ENCODE data around the gene CREB5. TPM values are rescaled to one million over a fixed set of nuclear protein-coding genes. Genes with fewer than 3 reads are reported as not detected.

The CREB5 gene
- total RNA-seq, 1 experiment from 2014 or later: 1.3 TPM

- ChIA-PET CTCF (no interaction called here), POLR2A (no interaction called here)
- no peak overlapping the region for H3K27ac Mint-ChIP-seq
- H3K4me3 Mint-ChIP-seq: no peak overlapping the region
- no peaks in the 10 kb centered on the region for H3K36me3 Mint-ChIP-seq
- H3K4me1 Mint-ChIP-seq: peaks cover 17% of the 10 kb centered on the region
- ATAC-seq (peak; percentile 25; the same call in 1 of the 2 replicates), DNase-seq (ENCODE audit: low spot score) (no peak)
- no peaks in the 10 kb centered on the region; the same call in 1 of the 2 replicates for H3K27me3 Mint-ChIP-seq (ENCODE audit: low read depth)
- H3K9me3 Mint-ChIP-seq: 0 out of 2 replicates have a peak, but pooled peaks cover 3% of the 10 kb centered on the region
- no peak for TF ChIP-seq GABPB1 (CRISPR knock-in tag; IDR thresholded peaks at IDR 0.05)
- TF ChIP-seq IRF1 (CRISPR knock-in tag; IDR thresholded peaks at IDR 0.05): no peak
- TF ChIP-seq, protein P1, sequence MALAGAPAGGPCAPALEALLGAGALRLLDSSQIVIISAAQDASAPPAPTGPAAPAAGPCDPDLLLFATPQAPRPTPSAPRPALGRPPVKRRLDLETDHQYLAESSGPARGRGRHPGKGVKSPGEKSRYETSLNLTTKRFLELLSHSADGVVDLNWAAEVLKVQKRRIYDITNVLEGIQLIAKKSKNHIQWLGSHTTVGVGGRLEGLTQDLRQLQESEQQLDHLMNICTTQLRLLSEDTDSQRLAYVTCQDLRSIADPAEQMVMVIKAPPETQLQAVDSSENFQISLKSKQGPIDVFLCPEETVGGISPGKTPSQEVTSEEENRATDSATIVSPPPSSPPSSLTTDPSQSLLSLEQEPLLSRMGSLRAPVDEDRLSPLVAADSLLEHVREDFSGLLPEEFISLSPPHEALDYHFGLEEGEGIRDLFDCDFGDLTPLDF (CRISPR knock-in tag; IDR thresholded peaks at IDR 0.05): no peak
- TF ChIP-seq NFE2L1 (CRISPR knock-in tag; IDR thresholded peaks at IDR 0.05): no peak
- TF ChIP-seq ZNF121 (CRISPR knock-in tag; IDR thresholded peaks at IDR 0.05): no peak
- TF ChIP-seq PREB (CRISPR knock-in tag; IDR thresholded peaks at IDR 0.05; ENCODE audit: borderline replicate concordance): no peak
- TF ChIP-seq EMX1 (CRISPR knock-in tag; IDR thresholded peaks at IDR 0.05): no peak
- TF ChIP-seq CBFB (CRISPR knock-in tag; IDR thresholded peaks at IDR 0.05; ENCODE audit: low read depth): no peak
- TF ChIP-seq, protein P2, sequence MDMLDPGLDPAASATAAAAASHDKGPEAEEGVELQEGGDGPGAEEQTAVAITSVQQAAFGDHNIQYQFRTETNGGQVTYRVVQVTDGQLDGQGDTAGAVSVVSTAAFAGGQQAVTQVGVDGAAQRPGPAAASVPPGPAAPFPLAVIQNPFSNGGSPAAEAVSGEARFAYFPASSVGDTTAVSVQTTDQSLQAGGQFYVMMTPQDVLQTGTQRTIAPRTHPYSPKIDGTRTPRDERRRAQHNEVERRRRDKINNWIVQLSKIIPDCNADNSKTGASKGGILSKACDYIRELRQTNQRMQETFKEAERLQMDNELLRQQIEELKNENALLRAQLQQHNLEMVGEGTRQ (CRISPR knock-in tag; IDR thresholded peaks at IDR 0.05): no peak
- no peak for TF ChIP-seq NFYB (CRISPR knock-in tag; conservative IDR thresholded peaks at IDR 0.05; ENCODE audit: low read depth)
- TF ChIP-seq ESRRA (CRISPR knock-in tag; IDR thresholded peaks at IDR 0.05; ENCODE audit: borderline replicate concordance): no peak
- no peak for TF ChIP-seq KAT7 (CRISPR knock-in tag; IDR thresholded peaks at IDR 0.05; ENCODE audit: borderline replicate concordance)
- TF ChIP-seq, protein P3, sequence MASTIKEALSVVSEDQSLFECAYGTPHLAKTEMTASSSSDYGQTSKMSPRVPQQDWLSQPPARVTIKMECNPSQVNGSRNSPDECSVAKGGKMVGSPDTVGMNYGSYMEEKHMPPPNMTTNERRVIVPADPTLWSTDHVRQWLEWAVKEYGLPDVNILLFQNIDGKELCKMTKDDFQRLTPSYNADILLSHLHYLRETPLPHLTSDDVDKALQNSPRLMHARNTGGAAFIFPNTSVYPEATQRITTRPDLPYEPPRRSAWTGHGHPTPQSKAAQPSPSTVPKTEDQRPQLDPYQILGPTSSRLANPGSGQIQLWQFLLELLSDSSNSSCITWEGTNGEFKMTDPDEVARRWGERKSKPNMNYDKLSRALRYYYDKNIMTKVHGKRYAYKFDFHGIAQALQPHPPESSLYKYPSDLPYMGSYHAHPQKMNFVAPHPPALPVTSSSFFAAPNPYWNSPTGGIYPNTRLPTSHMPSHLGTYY (CRISPR knock-in tag; IDR thresholded peaks at IDR 0.05): no peak
- TF ChIP-seq ZNF396 (CRISPR knock-in tag; IDR thresholded peaks at IDR 0.05; ENCODE audit: borderline replicate concordance): no peak
- no peak for TF ChIP-seq NR1H2 (CRISPR knock-in tag; IDR thresholded peaks at IDR 0.05)
- no peak for TF ChIP-seq TEAD1 (CRISPR knock-in tag; IDR thresholded peaks at IDR 0.05)
- no peak for TF ChIP-seq ZNF671 (CRISPR knock-in tag; IDR thresholded peaks at IDR 0.05)
Measured at GRCh38 chr7:28452681-28453080, 40.4 kb downstream of the CREB5 start.

DNA sequence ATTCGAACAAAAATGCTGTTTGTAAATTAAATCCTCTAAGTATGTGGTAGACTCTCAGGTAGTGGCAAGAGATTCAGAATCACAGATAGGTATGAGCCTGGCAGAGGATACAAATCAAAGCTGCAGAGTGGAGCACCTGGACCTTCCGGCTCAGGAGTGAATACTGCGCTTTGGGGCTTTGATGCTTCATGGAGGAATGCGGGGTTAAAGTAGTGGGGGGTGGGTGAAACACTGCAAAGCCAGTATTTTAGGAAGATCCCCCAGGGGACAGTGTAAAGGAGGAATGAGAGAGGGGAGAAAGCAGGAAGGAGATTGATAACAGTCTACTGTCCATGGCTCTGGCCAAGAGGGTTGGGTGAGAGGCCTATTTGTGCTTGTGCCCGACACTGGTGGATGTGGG is 43.2 kb downstream of the CREB5 start:
- TF ChIP-seq IRF2 (CRISPR knock-in tag; IDR thresholded peaks at IDR 0.05; ENCODE audit: borderline replicate concordance, low read depth) (no peak), ZNF396 (CRISPR knock-in tag; IDR thresholded peaks at IDR 0.05; ENCODE audit: borderline replicate concordance) (no peak)
- no peak for DNase-seq (ENCODE audit: low spot score)

GRCh38 chr7:28456044-28456443 is 43.7 kb downstream of the CREB5 start:
- POLR2A ChIA-PET: no interaction called here
- no peak for ATAC-seq
- no peak for DNase-seq (ENCODE audit: low spot score)
- CTCF ChIA-PET: no interaction called here
- no peaks in the 10 kb centered on the region for H3K27me3 Mint-ChIP-seq (ENCODE audit: low read depth)
- no peak overlapping the region for H3K27ac Mint-ChIP-seq
- peaks cover 17% of the 10 kb centered on the region for H3K4me1 Mint-ChIP-seq
- H3K36me3 Mint-ChIP-seq: no peaks in the 10 kb centered on the region
- H3K9me3 Mint-ChIP-seq: 0 out of 2 replicates have a peak, but pooled peaks cover 3% of the 10 kb centered on the region
- H3K4me3 Mint-ChIP-seq: no peak overlapping the region
- no peak for TF ChIP-seq KAT7 (CRISPR knock-in tag; IDR thresholded peaks at IDR 0.05; ENCODE audit: borderline replicate concordance)
- TF ChIP-seq TEAD1 (CRISPR knock-in tag; IDR thresholded peaks at IDR 0.05): no peak
- no peak for TF ChIP-seq IRF2 (CRISPR knock-in tag; IDR thresholded peaks at IDR 0.05; ENCODE audit: borderline replicate concordance, low read depth)
- TF ChIP-seq NR1H2 (CRISPR knock-in tag; IDR thresholded peaks at IDR 0.05): no peak
- TF ChIP-seq, protein P4, sequence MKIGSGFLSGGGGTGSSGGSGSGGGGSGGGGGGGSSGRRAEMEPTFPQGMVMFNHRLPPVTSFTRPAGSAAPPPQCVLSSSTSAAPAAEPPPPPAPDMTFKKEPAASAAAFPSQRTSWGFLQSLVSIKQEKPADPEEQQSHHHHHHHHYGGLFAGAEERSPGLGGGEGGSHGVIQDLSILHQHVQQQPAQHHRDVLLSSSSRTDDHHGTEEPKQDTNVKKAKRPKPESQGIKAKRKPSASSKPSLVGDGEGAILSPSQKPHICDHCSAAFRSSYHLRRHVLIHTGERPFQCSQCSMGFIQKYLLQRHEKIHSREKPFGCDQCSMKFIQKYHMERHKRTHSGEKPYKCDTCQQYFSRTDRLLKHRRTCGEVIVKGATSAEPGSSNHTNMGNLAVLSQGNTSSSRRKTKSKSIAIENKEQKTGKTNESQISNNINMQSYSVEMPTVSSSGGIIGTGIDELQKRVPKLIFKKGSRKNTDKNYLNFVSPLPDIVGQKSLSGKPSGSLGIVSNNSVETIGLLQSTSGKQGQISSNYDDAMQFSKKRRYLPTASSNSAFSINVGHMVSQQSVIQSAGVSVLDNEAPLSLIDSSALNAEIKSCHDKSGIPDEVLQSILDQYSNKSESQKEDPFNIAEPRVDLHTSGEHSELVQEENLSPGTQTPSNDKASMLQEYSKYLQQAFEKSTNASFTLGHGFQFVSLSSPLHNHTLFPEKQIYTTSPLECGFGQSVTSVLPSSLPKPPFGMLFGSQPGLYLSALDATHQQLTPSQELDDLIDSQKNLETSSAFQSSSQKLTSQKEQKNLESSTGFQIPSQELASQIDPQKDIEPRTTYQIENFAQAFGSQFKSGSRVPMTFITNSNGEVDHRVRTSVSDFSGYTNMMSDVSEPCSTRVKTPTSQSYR (CRISPR knock-in tag; IDR thresholded peaks at IDR 0.05): no peak
- no peak for TF ChIP-seq MLX (CRISPR knock-in tag; IDR thresholded peaks at IDR 0.05)
- no peak for TF ChIP-seq HMGA2 (CRISPR knock-in tag; IDR thresholded peaks at IDR 0.05)
- no peak for TF ChIP-seq USF1 (CRISPR knock-in tag; IDR thresholded peaks at IDR 0.05)

More for the DNA sequence above, 43.2 kb downstream of the CREB5 start:
- H3K9me3 Mint-ChIP-seq: 0 out of 2 replicates have a peak, but pooled peaks cover 3% of the 10 kb centered on the region
- H3K27ac Mint-ChIP-seq: no peak overlapping the region
- H3K4me1 Mint-ChIP-seq: peaks cover 17% of the 10 kb centered on the region
- POLR2A ChIA-PET: interaction anchor here (1.0 kb wide), 1 partner anchor 16 kb away, joined by 3 read pairs; no protein-coding TSS in a partner anchor
- no peaks in the 10 kb centered on the region for H3K36me3 Mint-ChIP-seq
- CTCF ChIA-PET: no interaction called here
- H3K4me3 Mint-ChIP-seq: no peak overlapping the region
- peak; percentile 77 for ATAC-seq
- no peaks in the 10 kb centered on the region for H3K27me3 Mint-ChIP-seq (ENCODE audit: low read depth)
